ENCODE data around the gene IL17RD. TPM values are rescaled to one million over a fixed set of nuclear protein-coding genes. Genes with fewer than 3 reads are reported as not detected.

The IL17RD gene
- 0.40 and 0.60 TPM in 2 replicates for polyA plus RNA-seq (2011; rRNA removed)
- polyA minus RNA-seq (2011; rRNA and poly(A)+ RNA removed) = 0.57 TPM in 2 replicates

DNA sequence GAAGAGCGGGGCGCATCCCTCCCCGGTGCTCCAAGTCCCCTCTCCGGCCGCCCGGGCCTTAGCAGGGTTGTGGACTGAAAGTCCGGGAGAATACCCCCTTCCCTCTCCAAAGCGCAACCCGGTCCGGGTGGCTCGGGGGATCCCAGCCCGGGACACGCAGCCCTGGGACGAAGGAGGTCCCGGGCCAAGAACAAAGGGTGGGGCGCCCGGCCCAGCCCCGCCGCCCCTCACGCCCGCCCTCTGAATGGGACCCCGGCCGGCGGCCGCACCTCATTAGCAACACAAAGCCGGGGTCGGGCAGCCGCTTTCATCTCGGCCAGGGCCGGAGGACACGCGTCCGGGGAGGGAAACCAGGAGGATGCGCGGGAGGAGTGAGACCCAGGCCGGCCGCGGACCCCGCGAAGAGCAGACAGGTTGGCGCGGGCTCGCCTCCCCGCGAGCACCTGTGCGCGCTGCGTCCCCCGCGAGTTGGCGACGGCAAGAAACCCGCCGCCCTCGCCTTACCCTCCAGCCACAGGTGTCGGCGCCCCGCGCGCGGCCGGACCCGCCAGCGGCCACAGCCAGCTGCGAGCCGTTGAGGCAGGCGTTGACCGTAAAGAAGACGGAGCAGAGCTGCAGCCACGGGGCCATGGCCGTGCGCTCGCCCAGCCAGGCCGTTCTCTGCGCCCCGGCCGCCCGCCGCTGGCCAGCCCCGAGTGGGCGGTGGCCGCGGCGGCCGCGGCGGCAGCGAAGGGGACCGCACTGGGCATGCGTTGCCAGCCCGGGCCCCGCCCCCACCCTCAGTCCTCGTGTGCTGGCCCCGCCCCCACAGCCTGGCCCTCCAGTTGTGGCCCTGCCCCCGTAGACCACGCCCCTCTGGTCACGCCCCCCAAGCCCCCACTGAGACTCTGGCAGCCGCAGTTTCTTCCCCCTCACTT, at the start of gene IL17RD:
TSS of gene IL17RD (minus strand) at position 697 of the 917 bp plus-strand sequence. CDS start at position 630, 67 bp downstream.
- ChIA-PET POLR2A (no interaction called here), CTCF (interaction anchor here (1.1 kb wide), 1 partner anchor 14 kb away, joined by 3 read pairs; no protein-coding TSS in a partner anchor)
- Histone ChIP-seq H3K27me3 (ENCODE audit: control insufficient read depth, insufficient read depth, low read length) (peaks cover 23% of the 10 kb centered on the region), H3K36me3 (ENCODE audit: control insufficient read depth, insufficient read depth, low read length) (no peaks in the 10 kb centered on the region), H3K4me3 (ENCODE audit: low read depth, low read length) (peak within 1 kb of the TSS; percentile 48)
- TF ChIP-seq, protein P1, sequence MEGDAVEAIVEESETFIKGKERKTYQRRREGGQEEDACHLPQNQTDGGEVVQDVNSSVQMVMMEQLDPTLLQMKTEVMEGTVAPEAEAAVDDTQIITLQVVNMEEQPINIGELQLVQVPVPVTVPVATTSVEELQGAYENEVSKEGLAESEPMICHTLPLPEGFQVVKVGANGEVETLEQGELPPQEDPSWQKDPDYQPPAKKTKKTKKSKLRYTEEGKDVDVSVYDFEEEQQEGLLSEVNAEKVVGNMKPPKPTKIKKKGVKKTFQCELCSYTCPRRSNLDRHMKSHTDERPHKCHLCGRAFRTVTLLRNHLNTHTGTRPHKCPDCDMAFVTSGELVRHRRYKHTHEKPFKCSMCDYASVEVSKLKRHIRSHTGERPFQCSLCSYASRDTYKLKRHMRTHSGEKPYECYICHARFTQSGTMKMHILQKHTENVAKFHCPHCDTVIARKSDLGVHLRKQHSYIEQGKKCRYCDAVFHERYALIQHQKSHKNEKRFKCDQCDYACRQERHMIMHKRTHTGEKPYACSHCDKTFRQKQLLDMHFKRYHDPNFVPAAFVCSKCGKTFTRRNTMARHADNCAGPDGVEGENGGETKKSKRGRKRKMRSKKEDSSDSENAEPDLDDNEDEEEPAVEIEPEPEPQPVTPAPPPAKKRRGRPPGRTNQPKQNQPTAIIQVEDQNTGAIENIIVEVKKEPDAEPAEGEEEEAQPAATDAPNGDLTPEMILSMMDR (IDR thresholded peaks at IDR 0.05; ENCODE audit: insufficient read depth, low read depth, low read length) = no peak
- no peak for DNase-seq (ENCODE audit: low read depth)

DNA sequence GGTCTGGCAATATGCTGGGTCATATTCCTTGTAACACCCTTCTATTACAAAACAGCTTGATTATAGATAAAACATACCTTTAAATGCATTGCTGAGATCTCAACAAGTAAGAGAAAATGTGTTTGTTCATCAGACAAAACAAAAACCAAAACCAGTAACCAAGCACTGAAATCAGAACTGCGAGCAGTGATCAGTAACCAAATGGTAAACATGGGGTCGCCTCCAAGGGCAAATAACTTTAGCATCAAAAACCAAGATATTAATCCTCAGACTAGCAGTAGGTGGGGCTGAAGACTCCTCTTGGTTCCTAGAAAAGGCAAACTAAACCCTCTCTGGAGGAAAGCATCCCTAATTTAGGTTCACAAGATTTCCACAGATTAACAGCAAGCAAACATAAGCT, 41.3 kb upstream of the IL17RD start:
- CTCF ChIA-PET = interaction anchor here (1.0 kb wide), 1 partner anchor 12 kb away, joined by 3 read pairs; no protein-coding TSS in a partner anchor
- no peak for DNase-seq (ENCODE audit: low read depth)
- Histone ChIP-seq H3K4me3 (ENCODE audit: low read depth, low read length) (no peak overlapping the region), H3K27me3 (ENCODE audit: control insufficient read depth, insufficient read depth, low read length) (no peaks in the 10 kb centered on the region), H3K36me3 (ENCODE audit: control insufficient read depth, insufficient read depth, low read length) (no peaks in the 10 kb centered on the region)
- POLR2A ChIA-PET = no interaction called here
- TF ChIP-seq, protein P1 (IDR thresholded peaks at IDR 0.05; ENCODE audit: insufficient read depth, low read depth, low read length) = no peak

DNA sequence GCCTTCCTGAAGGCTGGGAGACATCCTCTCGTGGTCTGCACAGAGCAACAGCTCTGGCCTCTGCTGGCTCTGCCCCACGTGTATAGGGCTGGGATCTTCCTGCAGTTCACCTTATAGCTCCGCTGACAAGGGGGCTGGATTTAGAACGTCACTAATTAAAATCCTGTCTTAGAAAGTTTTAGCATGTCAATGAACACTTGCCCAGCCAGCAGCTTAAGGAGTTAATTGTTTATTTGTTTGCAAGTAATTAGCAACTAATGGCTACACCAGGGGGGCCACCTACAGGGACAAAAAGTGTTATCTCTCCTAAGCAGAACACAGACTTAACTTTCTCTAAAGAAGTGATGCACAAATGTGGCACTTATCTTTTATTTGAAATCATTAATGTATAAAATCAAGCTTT, 34.7 kb upstream of the IL17RD start, which contains the start of gene HESX1:
TSS of gene HESX1 (minus strand) at position 84 of the 403 bp plus-strand sequence. CDS start at position 24, 60 bp downstream.
- Histone ChIP-seq H3K4me3 (ENCODE audit: low read depth, low read length) (no peak within 1 kb of the TSS), H3K36me3 (ENCODE audit: control insufficient read depth, insufficient read depth, low read length) (no peaks in the 10 kb centered on the region), H3K27me3 (ENCODE audit: control insufficient read depth, insufficient read depth, low read length) (no peaks in the 10 kb centered on the region)
- DNase-seq (ENCODE audit: low read depth) = no peak
- POLR2A ChIA-PET = no interaction called here
- CTCF ChIA-PET = interaction anchor here (0.9 kb wide), 1 partner anchor 29 kb away, joined by 3 read pairs; no protein-coding TSS in a partner anchor
- TF ChIP-seq, protein P1 (IDR thresholded peaks at IDR 0.05; ENCODE audit: insufficient read depth, low read depth, low read length) = no peak

DNA sequence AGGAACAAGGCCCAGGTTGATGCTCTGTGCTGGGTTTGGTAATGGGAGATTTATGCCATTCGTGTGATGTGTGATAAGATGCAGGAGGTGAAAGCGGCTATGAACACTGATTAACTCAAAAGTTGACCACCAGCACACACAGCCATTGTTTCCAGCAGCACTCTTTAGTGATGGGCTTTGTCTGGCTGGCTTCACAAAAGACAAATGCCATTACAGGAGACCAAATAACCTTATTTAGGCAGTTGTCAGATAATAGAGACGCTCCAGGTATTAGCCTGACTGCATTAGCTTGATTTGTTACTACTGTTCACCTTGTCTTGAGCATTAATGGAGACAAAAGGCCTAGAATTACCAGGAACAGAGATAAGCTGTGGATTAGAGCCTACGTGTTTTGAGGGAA, 29.5 kb upstream of the IL17RD start:
- H3K4me3 ChIP-seq (ENCODE audit: low read depth, low read length) = no peak overlapping the region
- H3K27me3 ChIP-seq (ENCODE audit: control insufficient read depth, insufficient read depth, low read length) = no peaks in the 10 kb centered on the region
- TF ChIP-seq, protein P1 (IDR thresholded peaks at IDR 0.05; ENCODE audit: insufficient read depth, low read depth, low read length) = no peak
- no peak for DNase-seq (ENCODE audit: low read depth)
- no peaks in the 10 kb centered on the region for H3K36me3 ChIP-seq (ENCODE audit: control insufficient read depth, insufficient read depth, low read length)
- CTCF ChIA-PET = no interaction called here
- POLR2A ChIA-PET = no interaction called here

DNA sequence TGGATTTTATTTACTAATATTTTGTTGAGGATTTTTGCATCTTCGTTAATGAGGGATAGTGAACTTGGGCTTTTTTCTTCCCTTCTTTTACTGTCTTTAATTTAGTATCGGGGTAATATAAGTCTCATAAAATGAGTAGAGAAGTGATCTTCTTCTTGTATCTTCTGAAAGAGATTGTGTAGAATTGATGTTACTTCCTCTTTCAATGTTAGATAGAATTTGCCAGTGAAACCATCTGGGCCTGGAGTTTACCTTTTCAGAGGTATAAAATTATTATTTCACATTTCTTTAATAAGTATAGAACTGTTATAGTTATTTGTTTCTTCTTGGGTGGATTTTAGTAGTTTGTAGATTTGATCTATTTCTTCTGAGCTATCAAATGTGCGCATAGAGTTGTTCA, 26.9 kb upstream of the IL17RD start:
- no peak for DNase-seq (ENCODE audit: low read depth)
- TF ChIP-seq, protein P1 (IDR thresholded peaks at IDR 0.05; ENCODE audit: insufficient read depth, low read depth, low read length) = no peak
- CTCF ChIA-PET = interaction anchor here (0.6 to 1.5 kb wide), 2 partner anchors 22 to 1025 kb away, joined by 3 to 4 read pairs; no protein-coding TSS in a partner anchor
- no peaks in the 10 kb centered on the region for H3K36me3 ChIP-seq (ENCODE audit: control insufficient read depth, insufficient read depth, low read length)
- no peak overlapping the region for H3K4me3 ChIP-seq (ENCODE audit: low read depth, low read length)
- POLR2A ChIA-PET = no interaction called here
- no peaks in the 10 kb centered on the region for H3K27me3 ChIP-seq (ENCODE audit: control insufficient read depth, insufficient read depth, low read length)

Measured in BJ (cell line).